IPS-20b (cell line): ENCODE data around the gene NPRL2.

Experiments
- H3K27ac ChIP-seq: one replicate; pipeline ENCODE4 v1.5.1; 2013; ENCODE audit warnings: low read length
- H3K27me3 ChIP-seq: 2 replicates; pipeline ENCODE4 v1.6.1; 2013; ENCODE audit warnings: mild to moderate bottlenecking, low read length, inconsistent platforms; ENCODE audit not compliant: insufficient read depth
- H3K36me3 ChIP-seq: 2 replicates; pipeline ENCODE4 v1.6.1; 2013; ENCODE audit warnings: low read depth, mild to moderate bottlenecking, inconsistent platforms, low read length, moderate library complexity; ENCODE audit not compliant: insufficient read depth
- H3K4me1 ChIP-seq: 2 replicates; pipeline ENCODE4 v1.6.1; 2013; ENCODE audit warnings: mild to moderate bottlenecking, control low read depth, inconsistent platforms, low read length, moderate library complexity; ENCODE audit not compliant: insufficient read depth
- H3K4me3 ChIP-seq: 2 replicates; pipeline ENCODE4 v1.5.1; 2013; ENCODE audit warnings: mild to moderate bottlenecking, low read length, inconsistent platforms
- H3K9ac ChIP-seq: 2 replicates; pipeline ENCODE4 v1.6.1; 2013; ENCODE audit warnings: low read depth, mild to moderate bottlenecking, inconsistent platforms, low read length, moderate library complexity
- H3K9me3 ChIP-seq: 2 replicates; pipeline ENCODE4 v1.6.1; 2013; ENCODE audit warnings: mild to moderate bottlenecking, low read depth, low read length, inconsistent platforms; ENCODE audit not compliant: insufficient read depth

NPRL2 gene

DNA sequence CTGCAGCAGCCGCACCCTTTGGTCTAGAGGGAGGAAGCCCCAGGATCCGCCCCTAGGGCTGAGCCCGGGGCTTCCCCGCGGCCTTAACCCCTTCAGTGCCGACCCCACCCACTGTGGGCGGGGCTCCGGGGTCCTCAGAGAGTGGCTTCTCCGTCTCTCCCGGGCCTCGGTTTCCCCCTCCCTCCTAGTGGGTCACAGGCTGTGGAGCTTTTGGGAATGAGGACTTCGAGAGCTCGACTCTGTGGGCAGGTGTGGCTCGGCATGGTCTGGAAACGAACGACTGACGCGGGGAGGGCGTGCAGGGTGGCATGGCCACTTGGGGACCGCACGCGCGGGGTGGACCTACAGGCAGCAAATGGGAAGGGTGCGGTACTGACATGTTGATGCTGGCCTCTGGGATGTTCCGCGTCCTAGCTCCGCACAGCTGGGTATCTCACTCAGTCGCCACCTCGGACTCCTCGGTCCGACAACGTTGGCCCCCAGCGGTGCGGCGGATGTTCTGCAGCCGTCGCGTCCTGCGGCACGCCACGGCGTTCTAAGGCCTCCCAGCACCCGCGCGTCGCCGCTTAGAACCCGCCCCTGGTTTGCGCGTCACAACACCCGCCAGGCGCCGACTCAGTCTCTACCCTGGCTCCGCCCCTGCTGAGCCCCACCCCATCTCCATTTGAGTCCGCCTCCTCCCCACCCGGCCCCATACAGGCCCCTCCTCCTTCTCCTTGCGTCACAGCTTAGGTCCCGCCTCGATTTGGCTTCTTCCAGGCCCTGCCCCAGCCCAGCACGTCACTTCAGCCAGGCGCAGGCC, 51.5 kb downstream of the NPRL2 start, which contains the start of the genes HYAL3 and NAA80:
TSS of gene HYAL3 (minus strand) at position 570 of the 802 bp plus-strand sequence. CDS start 3,803 bp downstream, outside the sequence.
TSS of gene NAA80 (minus strand) at position 570 of the 802 bp plus-strand sequence. CDS start 1,942 bp downstream, outside the sequence.
- H3K27me3 ChIP-seq, result peaks cover 4% of the 10 kb centered on the region; the same call in 1 of the 2 replicates
- H3K27ac ChIP-seq, result no peak within 1 kb of the TSS
- peak within 1 kb of the TSS; percentile 96 for H3K4me3 ChIP-seq
- no peaks in the 10 kb centered on the region for H3K36me3 ChIP-seq
- H3K9me3 ChIP-seq, result no peaks in the 10 kb centered on the region
- peak within 1 kb of the TSS; percentile 85 for H3K9ac ChIP-seq
- peaks cover 9% of the 10 kb centered on the region for H3K4me1 ChIP-seq

GRCh38 chr3:50297896-50298725, 52.5 kb downstream of the NPRL2 start:
- Histone ChIP-seq H3K4me3 (peak overlapping the region; percentile 96), H3K9ac (peak overlapping the region; percentile 85; the same call in 1 of the 2 replicates), H3K36me3 (no peaks in the 10 kb centered on the region), H3K4me1 (peaks cover 9% of the 10 kb centered on the region), H3K27ac (no peak overlapping the region), H3K27me3 (peaks cover 4% of the 10 kb centered on the region; the same call in 1 of the 2 replicates), H3K9me3 (no peaks in the 10 kb centered on the region)

GRCh38 chr3:50297384-50297775, 53.2 kb downstream of the NPRL2 start:
- no peak overlapping the region for H3K9ac ChIP-seq
- peaks cover 4% of the 10 kb centered on the region; the same call in 1 of the 2 replicates for H3K27me3 ChIP-seq
- H3K36me3 ChIP-seq, result no peaks in the 10 kb centered on the region
- H3K27ac ChIP-seq, result no peak overlapping the region
- no peaks in the 10 kb centered on the region for H3K9me3 ChIP-seq
- no peak overlapping the region for H3K4me3 ChIP-seq
- H3K4me1 ChIP-seq, result peaks cover 8% of the 10 kb centered on the region
